ENCODE results near the gene PCMT1.

GRCh38 chr6:149844480-149844879 lies 94.9 kb downstream of the PCMT1 start:
- TF ChIP-seq CTCF (IDR thresholded peaks at IDR 0.05) (no peak), POLR2AphosphoS5 (IDR thresholded peaks at IDR 0.05) (no peak)
